ENCODE data around the gene DNAJA4. TPM values are rescaled to one million over a fixed set of nuclear protein-coding genes. Genes with fewer than 3 reads are reported as not detected.

Gene DNAJA4
- total and polyA plus RNA-seq, 2 of the 8 experiments (the other 6 are each of a cell fraction or from before 2014, with no cell fraction given) = 3.6 to 6.2 TPM

- H3K14ac ChIP-seq (ENCODE audit: insufficient read length) = no peak overlapping the region
- peak overlapping the region; percentile 72 for H2AFZ ChIP-seq (ENCODE audit: low read length)
- peak overlapping the region; percentile 88; the same call in 1 of the 2 replicates for H2BK15ac ChIP-seq (ENCODE audit: low read length)
- TF ChIP-seq TEAD4 (IDR thresholded peaks at IDR 0.05; ENCODE audit: low read depth, low read length) (peak; percentile 86), ATF2 (IDR thresholded peaks at IDR 0.05; ENCODE audit: low read length) (0 out of 2 replicates have a peak, but pooled peaks have one; percentile 28), JUND (IDR thresholded peaks at IDR 0.05; ENCODE audit: low read length) (peak; percentile 20; the same call in 1 of the 2 replicates), NANOG (IDR thresholded peaks at IDR 0.05; ENCODE audit: insufficient read depth, low read depth, low read length, poor library complexity, severe bottlenecking) (peak; percentile 10), POLR2A (IDR thresholded peaks at IDR 0.05; ENCODE audit: control extremely low read depth in 1 of 2, low read depth in 2 of 2, low read length in 2 of 2) (no peak), EGR1 (IDR thresholded peaks at IDR 0.05; ENCODE audit: borderline replicate concordance, low read depth, low read length) (no peak)
- TF ChIP-seq, protein P1, sequence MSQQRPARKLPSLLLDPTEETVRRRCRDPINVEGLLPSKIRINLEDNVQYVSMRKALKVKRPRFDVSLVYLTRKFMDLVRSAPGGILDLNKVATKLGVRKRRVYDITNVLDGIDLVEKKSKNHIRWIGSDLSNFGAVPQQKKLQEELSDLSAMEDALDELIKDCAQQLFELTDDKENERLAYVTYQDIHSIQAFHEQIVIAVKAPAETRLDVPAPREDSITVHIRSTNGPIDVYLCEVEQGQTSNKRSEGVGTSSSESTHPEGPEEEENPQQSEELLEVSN (IDR thresholded peaks at IDR 0.05) = no peak
- DNase-seq (ENCODE audit: low read depth in 1 of 2, low spot score in 2 of 2) (no peak), FAIRE-seq (no peak)
- H3K9ac ChIP-seq (replicated peaks in 1 of 4; ENCODE audit: extremely low read depth in 1 of 4, low read depth in 3 of 4, low read length in 3 of 4) = peak overlapping the region in 1 of 4 experiments; percentile 25; a peak in 1 of 7 replicates
- no peaks in the 10 kb centered on the region for H3K23me2 ChIP-seq (ENCODE audit: low read depth, low read length)
- H2AK5ac ChIP-seq (ENCODE audit: low read depth, low read length) = peak overlapping the region; percentile 66; the same call in 1 of the 2 replicates
- 24% methylated on average over 15 of the region's 15 CpGs; no CpG with 5 or more reads in 1 of the 2 experiments for whole genome bisulfite sequencing, 2 experiments (ENCODE audit: extremely low coverage in 1 of 2, insufficient coverage in 1 of 2, insufficient read length in 1 of 2, insufficient replicate concordance in 2 of 2, low coverage in 1 of 2, low lambda C conversion rate in 2 of 2, missing lambda C conversion rate in 1 of 2)
- no peaks in the 10 kb centered on the region for H4K20me1 ChIP-seq (replicated peaks in 1 of 2; ENCODE audit: control insufficient read depth in 1 of 2, insufficient read depth in 2 of 2, low read length in 2 of 2)
- no peak overlapping the region for H3K4me3 ChIP-seq (ENCODE audit: extremely low read depth in 1 of 4, insufficient read depth in 2 of 4, low read depth in 3 of 4, low read length in 4 of 4)
- H3K18ac ChIP-seq (ENCODE audit: extremely low read depth, low read length) = peak overlapping the region; percentile 85
- H2BK5ac ChIP-seq (ENCODE audit: low read depth, low read length) = peak overlapping the region; percentile 91; the same call in 1 of the 2 replicates
- H3K23ac ChIP-seq (ENCODE audit: insufficient read length) = no peak overlapping the region
- H3K4me1 ChIP-seq (replicated peaks in 1 of 4; ENCODE audit: control insufficient read depth in 3 of 4, insufficient read depth in 4 of 4, low read length in 3 of 4) = peaks cover 8 to 19% (median 14%) of the 10 kb centered on the region in 4 experiments
- peak overlapping the region; percentile 62 for H2BK120ac ChIP-seq (replicated peaks; ENCODE audit: low read depth, low read length)
- no peak overlapping the region; the same call in 1 of the 2 replicates for H4K8ac ChIP-seq (ENCODE audit: extremely low read depth, insufficient read depth, low read length)
- H3K4me2 ChIP-seq (ENCODE audit: insufficient read depth in 1 of 2, low read depth in 2 of 2, low read length in 2 of 2) = peak overlapping the region; percentile 26 to 30; a peak in 3 of 4 replicates
- no peak overlapping the region for H3K4ac ChIP-seq (replicated peaks; ENCODE audit: insufficient read length, low read depth, low read length)
- H3K27ac ChIP-seq (ENCODE audit: low read depth, low read length) = peak overlapping the region; percentile 70
- peak overlapping the region; percentile 99 for H2BK12ac ChIP-seq (ENCODE audit: low read depth, low read length)
- POLR2A ChIA-PET (ENCODE audit: partially characterized antibody) = interaction anchor here (1.6 to 2.7 kb wide), 2 partner anchors 18 to 40 kb away, joined by 5 to 15 read pairs; partner anchors contain the start of gene CRABP1
- peak overlapping the region; percentile 93; the same call in 1 of the 2 replicates for H2BK20ac ChIP-seq (ENCODE audit: low read length)
- H4K91ac ChIP-seq (replicated peaks; ENCODE audit: insufficient read length, low read length) = peak overlapping the region; percentile 58
- H3K9me3 ChIP-seq (ENCODE audit: insufficient read depth in 2 of 2, low read depth in 1 of 2, low read length in 1 of 2) = no peaks in the 10 kb centered on the region
- no peaks in the 10 kb centered on the region for H3K79me1 ChIP-seq (ENCODE audit: low read depth, low read length)
- H4K5ac ChIP-seq (ENCODE audit: insufficient read length, low read depth, low read length) = peak overlapping the region; percentile 54
- no peaks in the 10 kb centered on the region for H3K79me2 ChIP-seq (ENCODE audit: control insufficient read depth in 1 of 2, insufficient read depth in 2 of 2, low read length in 2 of 2)
- no peak overlapping the region for H3K56ac ChIP-seq (replicated peaks; ENCODE audit: insufficient read length, low read depth, low read length)
- CTCF ChIA-PET (ENCODE audit: partially characterized antibody) = interaction anchor here (1.2 to 5.6 kb wide), 7 partner anchors 11 to 128 kb away, joined by 3 to 42 read pairs (median 9); partner anchors contain the start of gene CRABP1
- no peaks in the 10 kb centered on the region for H3K27me3 ChIP-seq (replicated peaks in 1 of 4; ENCODE audit: control insufficient read depth in 3 of 4, extremely low read depth in 1 of 4, insufficient read depth in 3 of 4, low read length in 3 of 4)
- no peaks in the 10 kb centered on the region for H3K36me3 ChIP-seq (ENCODE audit: control insufficient read depth in 2 of 4, insufficient read depth in 4 of 4, low read length in 3 of 4)
These were observed 57.9 kb downstream of the DNAJA4 start for GRCh38 chr15:78322243-78322642.
